ENCODE data around the gene DDO. TPM values are rescaled to one million over a fixed set of nuclear protein-coding genes. Genes with fewer than 3 reads are reported as not detected.

The DDO gene, protein sequence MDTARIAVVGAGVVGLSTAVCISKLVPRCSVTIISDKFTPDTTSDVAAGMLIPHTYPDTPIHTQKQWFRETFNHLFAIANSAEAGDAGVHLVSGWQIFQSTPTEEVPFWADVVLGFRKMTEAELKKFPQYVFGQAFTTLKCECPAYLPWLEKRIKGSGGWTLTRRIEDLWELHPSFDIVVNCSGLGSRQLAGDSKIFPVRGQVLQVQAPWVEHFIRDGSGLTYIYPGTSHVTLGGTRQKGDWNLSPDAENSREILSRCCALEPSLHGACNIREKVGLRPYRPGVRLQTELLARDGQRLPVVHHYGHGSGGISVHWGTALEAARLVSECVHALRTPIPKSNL
- 0.07 and 0.29 TPM in 2 replicates for total RNA-seq

DNA sequence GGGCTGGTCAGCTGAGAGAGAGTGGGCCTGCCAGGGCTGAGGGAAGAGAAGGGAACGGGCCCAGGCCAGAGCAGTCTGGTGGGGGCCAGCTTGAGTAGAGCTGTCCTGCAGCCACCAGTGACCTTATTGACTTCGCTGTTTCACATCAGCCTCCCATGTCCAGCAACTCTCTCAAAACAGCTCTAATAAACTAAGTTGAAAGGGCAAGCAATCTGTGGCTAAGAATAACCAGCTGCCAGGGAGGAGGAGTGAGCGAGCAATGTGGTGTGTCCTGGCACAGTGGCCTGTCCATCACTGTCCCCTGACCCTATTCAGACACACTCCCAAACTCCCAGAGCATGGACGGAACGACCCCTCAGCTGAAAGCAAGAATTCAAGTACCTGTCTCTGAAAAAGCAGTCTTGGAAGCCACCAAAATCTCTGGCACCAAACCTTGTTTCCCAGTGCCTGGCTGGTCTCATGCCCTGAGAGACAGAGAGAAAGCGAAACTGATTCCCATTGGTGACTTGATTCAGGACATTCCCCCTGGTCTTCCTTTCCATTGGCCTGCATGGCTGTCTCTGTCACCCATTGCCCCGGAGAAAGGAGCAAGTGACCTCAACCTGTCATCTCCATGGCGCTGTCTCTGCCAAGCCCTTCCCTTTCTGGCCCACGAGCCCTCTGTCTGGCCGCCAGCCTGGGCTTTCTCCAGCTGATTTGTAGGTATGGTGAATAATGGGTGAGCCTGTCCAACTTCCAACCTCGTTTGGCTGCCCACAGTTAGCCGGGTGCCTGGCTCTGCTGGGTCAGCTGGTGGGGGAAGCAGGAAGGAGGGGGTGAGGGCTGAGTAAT is at the start of gene DDO:
DDO (minus strand) TSS at position 490 of the 831 bp plus-strand sequence. CDS start 2,113 bp downstream, outside the sequence.
- H3K4me3 ChIP-seq (ENCODE audit: low read depth, low read length), result no peak within 1 kb of the TSS
- TF ChIP-seq, protein P1, sequence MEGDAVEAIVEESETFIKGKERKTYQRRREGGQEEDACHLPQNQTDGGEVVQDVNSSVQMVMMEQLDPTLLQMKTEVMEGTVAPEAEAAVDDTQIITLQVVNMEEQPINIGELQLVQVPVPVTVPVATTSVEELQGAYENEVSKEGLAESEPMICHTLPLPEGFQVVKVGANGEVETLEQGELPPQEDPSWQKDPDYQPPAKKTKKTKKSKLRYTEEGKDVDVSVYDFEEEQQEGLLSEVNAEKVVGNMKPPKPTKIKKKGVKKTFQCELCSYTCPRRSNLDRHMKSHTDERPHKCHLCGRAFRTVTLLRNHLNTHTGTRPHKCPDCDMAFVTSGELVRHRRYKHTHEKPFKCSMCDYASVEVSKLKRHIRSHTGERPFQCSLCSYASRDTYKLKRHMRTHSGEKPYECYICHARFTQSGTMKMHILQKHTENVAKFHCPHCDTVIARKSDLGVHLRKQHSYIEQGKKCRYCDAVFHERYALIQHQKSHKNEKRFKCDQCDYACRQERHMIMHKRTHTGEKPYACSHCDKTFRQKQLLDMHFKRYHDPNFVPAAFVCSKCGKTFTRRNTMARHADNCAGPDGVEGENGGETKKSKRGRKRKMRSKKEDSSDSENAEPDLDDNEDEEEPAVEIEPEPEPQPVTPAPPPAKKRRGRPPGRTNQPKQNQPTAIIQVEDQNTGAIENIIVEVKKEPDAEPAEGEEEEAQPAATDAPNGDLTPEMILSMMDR (IDR thresholded peaks at IDR 0.05; ENCODE audit: insufficient read depth, low read length, poor library complexity, severe bottlenecking), result no peak
- peak; percentile 4 for DNase-seq (ENCODE audit: low read depth)
- no peaks in the 10 kb centered on the region for H3K27me3 ChIP-seq (ENCODE audit: control insufficient read depth, insufficient read depth, low read length)
- H3K36me3 ChIP-seq (ENCODE audit: control insufficient read depth, insufficient read depth, low read length), result no peaks in the 10 kb centered on the region

DNA sequence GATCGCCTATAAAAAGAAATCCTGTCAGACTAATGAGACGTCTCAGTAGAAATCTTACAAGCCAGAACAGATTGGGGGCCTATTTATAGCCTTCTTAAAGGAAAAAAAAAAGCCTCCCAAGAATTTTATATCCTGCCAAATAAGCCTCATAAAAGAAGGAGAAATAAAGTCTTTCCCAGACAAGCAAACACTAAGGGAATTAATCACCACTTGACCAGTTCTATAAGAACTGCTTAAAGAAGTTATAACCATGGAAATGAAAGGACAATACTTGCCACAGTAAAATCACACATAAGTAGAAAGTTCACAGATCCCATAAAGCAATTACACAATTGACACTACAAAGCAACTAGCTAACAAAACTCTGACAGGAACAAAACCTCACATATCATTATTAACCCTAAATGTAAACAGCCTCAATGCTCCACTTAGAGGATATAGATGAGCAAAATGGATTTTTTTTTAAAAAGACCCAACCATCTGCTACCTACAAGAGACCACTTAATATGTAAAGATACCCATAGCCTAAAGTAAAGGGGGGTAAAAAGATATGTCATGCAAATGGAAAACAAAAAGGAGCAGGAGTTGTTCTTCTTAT is 47.6 kb upstream of the DDO start:
- Histone ChIP-seq H3K36me3 (ENCODE audit: control insufficient read depth, insufficient read depth, low read length) (no peaks in the 10 kb centered on the region), H3K27me3 (ENCODE audit: control insufficient read depth, insufficient read depth, low read length) (no peaks in the 10 kb centered on the region), H3K4me3 (ENCODE audit: low read depth, low read length) (no peak overlapping the region)
- no peak for DNase-seq (ENCODE audit: low read depth)
- TF ChIP-seq, protein P1 (IDR thresholded peaks at IDR 0.05; ENCODE audit: insufficient read depth, low read length, poor library complexity, severe bottlenecking), result no peak

DNA sequence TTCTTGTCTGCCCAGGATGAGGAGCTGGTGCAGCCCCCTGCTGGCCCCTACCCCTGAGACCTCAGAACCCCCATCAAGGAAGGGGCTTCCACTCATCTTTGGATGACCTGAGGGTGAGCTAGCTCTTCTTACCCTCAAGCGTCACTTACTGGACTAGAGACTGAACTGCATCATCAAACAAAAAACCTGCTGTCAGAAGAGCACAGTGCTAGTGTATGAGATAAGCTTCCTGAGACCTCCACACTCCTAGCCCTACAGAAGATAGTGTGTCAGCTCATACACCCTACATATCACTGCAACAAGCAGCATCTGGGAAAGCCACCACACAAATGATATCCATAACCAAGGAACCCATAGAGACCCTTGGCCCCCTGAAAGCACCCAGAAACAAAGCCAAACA is 46.0 kb upstream of the DDO start:
- no peak overlapping the region for H3K4me3 ChIP-seq (ENCODE audit: low read depth, low read length)
- TF ChIP-seq, protein P1 (IDR thresholded peaks at IDR 0.05; ENCODE audit: insufficient read depth, low read length, poor library complexity, severe bottlenecking), result no peak
- H3K27me3 ChIP-seq (ENCODE audit: control insufficient read depth, insufficient read depth, low read length), result no peaks in the 10 kb centered on the region
- H3K36me3 ChIP-seq (ENCODE audit: control insufficient read depth, insufficient read depth, low read length), result no peaks in the 10 kb centered on the region
- DNase-seq (ENCODE audit: low read depth), result no peak

DNA sequence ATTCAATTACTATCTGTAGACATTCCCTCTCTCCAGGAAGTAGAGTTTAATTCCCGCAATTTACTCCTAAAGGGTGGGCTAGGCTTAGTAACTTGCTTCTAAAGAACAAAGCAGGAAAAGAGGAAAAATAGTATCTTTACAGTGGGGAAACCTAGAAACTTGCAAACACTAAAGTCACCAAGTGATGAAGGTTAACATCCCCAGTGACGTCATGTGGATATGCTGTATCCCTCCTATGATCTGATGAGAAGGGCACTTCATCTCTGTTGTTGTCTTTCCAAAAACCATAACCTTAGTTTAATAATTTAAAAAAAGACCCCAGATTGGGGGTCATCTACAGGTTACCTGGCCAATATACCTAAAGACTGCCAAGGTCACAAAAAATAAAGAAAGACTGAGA is 43.8 kb upstream of the DDO start:
- H3K27me3 ChIP-seq (ENCODE audit: control insufficient read depth, insufficient read depth, low read length), result no peaks in the 10 kb centered on the region
- TF ChIP-seq, protein P1 (IDR thresholded peaks at IDR 0.05; ENCODE audit: insufficient read depth, low read length, poor library complexity, severe bottlenecking), result no peak
- H3K36me3 ChIP-seq (ENCODE audit: control insufficient read depth, insufficient read depth, low read length), result no peaks in the 10 kb centered on the region
- no peak overlapping the region for H3K4me3 ChIP-seq (ENCODE audit: low read depth, low read length)
- no peak for DNase-seq (ENCODE audit: low read depth)

DNA sequence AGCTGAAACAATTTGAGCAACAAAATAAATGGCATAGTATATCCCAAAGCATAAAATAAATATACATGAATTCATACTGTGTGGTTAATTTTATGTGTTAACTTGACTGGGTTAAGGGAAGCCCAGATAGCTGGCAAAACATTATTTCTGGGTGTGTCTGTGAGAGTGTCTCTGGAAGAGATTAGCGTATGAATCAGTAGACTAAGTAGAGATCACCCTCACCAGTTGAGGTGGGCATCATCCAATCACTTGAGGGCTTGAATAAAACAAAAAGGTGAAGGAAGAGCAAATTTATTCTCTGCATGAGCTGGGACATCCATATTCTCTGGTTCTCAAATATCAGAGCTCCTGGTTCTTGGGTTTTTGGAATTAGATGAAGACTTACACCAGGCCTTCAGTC is 43.1 kb upstream of the DDO start:
- Histone ChIP-seq H3K4me3 (ENCODE audit: low read depth, low read length) (no peak overlapping the region), H3K27me3 (ENCODE audit: control insufficient read depth, insufficient read depth, low read length) (no peaks in the 10 kb centered on the region), H3K36me3 (ENCODE audit: control insufficient read depth, insufficient read depth, low read length) (no peaks in the 10 kb centered on the region)
- TF ChIP-seq, protein P1 (IDR thresholded peaks at IDR 0.05; ENCODE audit: insufficient read depth, low read length, poor library complexity, severe bottlenecking), result no peak
- DNase-seq (ENCODE audit: low read depth), result no peak
